HepG2 (cell line): ENCODE data around the gene PSMB10. TPM values are rescaled to one million over a fixed set of nuclear protein-coding genes. Genes with fewer than 3 reads are reported as not detected.
A peak's percentile ranks its signal among the peaks of the same experiment; 100 is the strongest.

Experiments used
- ATAC-seq: fragments of 200-7000 bp; cut with Tn5 transposase; 3 replicates; pipeline ENCODE4 v1.9.1; 2020; ENCODE audit warnings: mild to moderate bottlenecking, moderate library complexity
- BruUV-seq: library from RNA; stranded (reverse); fragments of 400-500 nt; replicated peaks from 2 replicates; lab custom pipeline; 2021; lab: Mats Ljungman, UMichigan
- CTCF ChIA-PET: fragments of 300-600 bp; formaldehyde crosslinking; extraction: SDS; loops from one replicate; lab custom pipeline; 2021; ENCODE audit warnings: low total read pairs, inconsistent platforms, low intra/inter-chr PET ratio; lab: Yijun Ruan, JAX
- POLR2A ChIA-PET: fragments of 350-600 bp; sonication (Branson Sonifier 250); formaldehyde crosslinking; loops from one replicate; lab custom pipeline; 2020; ENCODE audit warnings: antibody characterized with exemption, inconsistent platforms; lab: Yijun Ruan, JAX
- DNase-seq: peaks from one replicate; pipeline ENCODE4 v3.0.0-alpha.2; 2015; ENCODE audit warnings: low spot score
- FAIRE-seq: peaks from 3 replicates; lab custom pipeline; 2011; peaks lifted over from hg19 to GRCh38; lab: Jason Lieb, UNC
- H2AFZ ChIP-seq: one replicate; pipeline ENCODE4 v1.6.1; 2011; ENCODE audit warnings: low read length, inconsistent platforms
- H3K27ac ChIP-seq: fragments of 300-600 bp; 3 replicates; pipeline ENCODE4 v1.8.0; 2011; ENCODE audit warnings: mixed run types, mild to moderate bottlenecking, mixed read lengths, low read length, inconsistent platforms; ENCODE audit not compliant: insufficient read depth; ENCODE audit errors: extremely low read length
- H3K27me3 ChIP-seq, 2 experiments: fragments of 200-600 bp in 1 of 2; 2 replicates in 1 of 2; 3 replicates in 1 of 2; pipeline versions ENCODE4 v1.6.0 to v1.8.0; 2011; ENCODE audit warnings: low read length in 2 of 2, mild to moderate bottlenecking in 2 of 2, moderate library complexity in 2 of 2, inconsistent platforms in 1 of 2; ENCODE audit not compliant: insufficient read depth in 2 of 2, control insufficient read depth in 1 of 2
- H3K36me3 ChIP-seq, 2 experiments: fragments of 200-600 bp in 1 of 2; replicated peaks in 1 of 2; 2 replicates in 1 of 2; 3 replicates in 1 of 2; pipeline versions ENCODE4 v1.5.1 to v1.8.0; 2011; ENCODE audit warnings: low read length in 2 of 2, inconsistent platforms in 1 of 2; ENCODE audit not compliant: insufficient read depth in 2 of 2, control insufficient read depth in 1 of 2
- H3K4me1 ChIP-seq: 2 replicates; pipeline ENCODE4 v1.5.1; 2012; ENCODE audit warnings: low read length, inconsistent platforms; ENCODE audit not compliant: insufficient read depth
- H3K4me2 ChIP-seq: 2 replicates; pipeline ENCODE4 v1.6.0; 2011; ENCODE audit warnings: low read depth, low read length, inconsistent platforms
- H3K4me3 ChIP-seq, 3 experiments: fragments of 200-600 bp in 1 of 3; sonication (generic), shearing (Covaris generic) in 1 of 3; replicated peaks in 1 of 3; 2 replicates each; pipeline ENCODE4 v1.5.1; 2011 to 2016; ENCODE audit warnings: low read length in 3 of 3, inconsistent platforms in 2 of 3, low read depth in 2 of 3, mild to moderate bottlenecking in 2 of 3, control low read depth in 1 of 3, mixed read lengths in 1 of 3; ENCODE audit not compliant: insufficient read depth in 1 of 3
- H3K79me2 ChIP-seq: one replicate; pipeline ENCODE4 v1.6.1; 2011; ENCODE audit warnings: low read length, inconsistent platforms; ENCODE audit not compliant: insufficient read depth
- H3K9ac ChIP-seq: 2 replicates; pipeline ENCODE4 v1.6.0; 2011; ENCODE audit warnings: mild to moderate bottlenecking, low read depth, low read length, inconsistent platforms; ENCODE audit not compliant: insufficient read depth
- H3K9me3 ChIP-seq: 2 replicates; pipeline ENCODE4 v1.5.1; 2012; ENCODE audit warnings: mild to moderate bottlenecking, low read length
- H4K20me1 ChIP-seq: 2 replicates; pipeline ENCODE4 v1.6.0; 2011; ENCODE audit warnings: inconsistent platforms, mild to moderate bottlenecking, low read length, moderate library complexity; ENCODE audit not compliant: insufficient read depth
- BRD4 ChIP-seq: sonication (generic); formaldehyde crosslinking; IDR thresholded peaks from 2 replicates; pipeline ENCODE4 v1.4.0; 2020; ENCODE audit warnings: missing genetic modification reagents
- EP300 ChIP-seq, 3 experiments: sonication (generic) in 1 of 3; formaldehyde crosslinking in 1 of 3; IDR thresholded peaks; 2 replicates each; pipeline versions ENCODE4 v1.5.1 to v1.6.1; 2011 to 2020; ENCODE audit warnings: low read depth in 2 of 3, low read length in 2 of 3, borderline replicate concordance in 1 of 3, improper control_type of control experiment in 1 of 3, mild to moderate bottlenecking in 1 of 3, missing genetic modification reagents in 1 of 3, moderate library complexity in 1 of 3
- KDM2A ChIP-seq: sonication (generic); formaldehyde crosslinking; IDR thresholded peaks from 2 replicates; pipeline ENCODE4 v1.4.0; 2020; ENCODE audit warnings: low read depth, missing genetic modification reagents, borderline replicate concordance
- RARA ChIP-seq: IDR thresholded peaks from 2 replicates; pipeline ENCODE4 v1.6.1; 2016; ENCODE audit warnings: missing genetic modification reagents, missing compliant biosample characterization
- RERE ChIP-seq: IDR thresholded peaks from 2 replicates; pipeline ENCODE4 v1.6.1; 2016; ENCODE audit warnings: low read depth, missing genetic modification reagents, missing compliant biosample characterization
- STAT6 ChIP-seq: sonication (generic); formaldehyde crosslinking; IDR thresholded peaks from 2 replicates; pipeline ENCODE4 v1.4.0; 2020; ENCODE audit warnings: missing genetic modification reagents, mild to moderate bottlenecking, borderline replicate concordance
- THAP8 ChIP-seq: sonication (generic); formaldehyde crosslinking; IDR thresholded peaks from 2 replicates; pipeline ENCODE4 v1.5.1; 2020; ENCODE audit warnings: missing genetic modification reagents, mild to moderate bottlenecking, borderline replicate concordance
- ZBTB38 ChIP-seq: sonication (generic); formaldehyde crosslinking; IDR thresholded peaks from 2 replicates; pipeline ENCODE4 v1.5.1; 2020; ENCODE audit warnings: mild to moderate bottlenecking, missing genetic modification reagents
- ZNF432 ChIP-seq: sonication (generic); formaldehyde crosslinking; IDR thresholded peaks from 2 replicates; pipeline ENCODE4 v1.5.0; 2020; ENCODE audit warnings: missing genetic modification reagents, mild to moderate bottlenecking, borderline replicate concordance
- WGBS: methylation state at CpG from one replicate; pipeline ENCODE4 v1.1.6; 2017; ENCODE audit warnings: low lambda C conversion rate; 5-methylcytosine and 5-hydroxymethylcytosine counted together
- in situ Hi-C: cut with HindIII; loops from 2 replicates; pipeline ENCODE4 v1.10.0; 2017; ENCODE audit warnings: low pct_unique_long_range_greater_than_20kb; ENCODE audit not compliant: extremely low pct_ligation_motif_present
- intact Hi-C: fragments of 100-400 bp; cut with micrococcal nuclease; formaldehyde crosslinking; loops from one replicate; pipeline ENCODE4 v1.10.0; 2022; ENCODE audit not compliant: unreplicated experiment
- polyA plus RNA-seq, 8 experiments: library from polyadenylated mRNA; depleted of rRNA in 3 of 8; stranded (reverse) in 7 of 8; unstranded in 1 of 8; fragments of >200 nt; fragmentation: Illumina TruSeq in 4 of 8; extraction: Trizol in 4 of 8; gene quantifications; 2 replicates each; pipeline versions ENCODE4 v1.2.1 to v1.2.3, GENCODE V29; 2011 to 2016; ENCODE audit warnings: low read depth in 4 of 8, missing spikeins in 1 of 8, mixed read lengths in 1 of 8; ENCODE audit not compliant: insufficient read depth in 1 of 8
- total RNA-seq, 5 experiments: library from RNA; depleted of rRNA; stranded (reverse); fragments of >200 nt; fragmentation: Illumina TruSeq; extraction: Trizol; gene quantifications; 2 replicates each; pipeline ENCODE4 v1.2.3, GENCODE V29; 2016; ENCODE audit warnings: low read depth in 1 of 5

The PSMB10 gene
- total and polyA plus RNA-seq, 2 of the 13 experiments (the other 11 are each of a cell fraction or from before 2014, with no cell fraction given), result 12.7 to 65.9 TPM

- no peak for TF ChIP-seq STAT6 (CRISPR knock-in tag)
- TF ChIP-seq, all 625 proteins: peak for 9
These were observed 8.8 kb upstream of the PSMB10 start (continued) for GRCh38 chr16:67945392-67945933.

GRCh38 chr16:67944690-67945391, 8.2 kb upstream of the PSMB10 start:
- no peak for DNase-seq
- H3K9me3 ChIP-seq, result no peaks in the 10 kb centered on the region
- 98% methylated on average over 18 of the region's 24 CpGs for WGBS
- ChIA-PET CTCF (no interaction called here), POLR2A (interaction anchor here (1.0 to 13.6 kb wide), 10 partner anchors 10 to 382 kb away, joined by 3 to 226 read pairs (median 4); partner anchors contain the start of genes NUTF2, PSKH1 and SLC12A4)
- H4K20me1 ChIP-seq, result peaks cover 17% of the 10 kb centered on the region; the same call in 1 of the 2 replicates
- no peak for ATAC-seq
- H3K27me3 ChIP-seq, result no peaks in the 10 kb centered on the region
- peak overlapping the region; percentile 85 for H3K27ac ChIP-seq
- no TSS peak for BruUV-seq
- peak overlapping the region in 1 of 3 experiments; percentile 65; a peak in 1 of 6 replicates for H3K4me3 ChIP-seq
- no peak for FAIRE-seq
- peak overlapping the region; percentile 72 for H3K4me2 ChIP-seq
- H3K36me3 ChIP-seq, result peaks cover 42 to 63% of the 10 kb centered on the region in 2 experiments
- no peaks in the 10 kb centered on the region for H3K79me2 ChIP-seq
- peak overlapping the region; percentile 61; the same call in 1 of the 2 replicates for H3K9ac ChIP-seq
- H3K4me1 ChIP-seq, result peaks cover 52% of the 10 kb centered on the region
- H2AFZ ChIP-seq, result no peak overlapping the region
- in situ Hi-C loops (loop anchor here (5.0 kb wide), 1 partner anchor 97 kb away; no protein-coding TSS in a partner anchor), intact Hi-C loops (no loop called here)
- TF ChIP-seq ZBTB38 (CRISPR knock-in tag) (peak; percentile 48), ZNF432 (CRISPR knock-in tag) (0 out of 2 replicates have a peak, but pooled peaks have one; percentile 10), THAP8 (no peak), EP300 (IDR thresholded peaks at IDR 0.05; ENCODE audit: low read depth in 2 of 2, low read length in 2 of 2) (no peak), EP300 (CRISPR knock-in tag; IDR thresholded peaks at IDR 0.05; ENCODE audit: borderline replicate concordance) (no peak), RARA (CRISPR knock-in tag) (no peak), BRD4 (CRISPR knock-in tag) (0 out of 2 replicates have a peak, but pooled peaks have one; percentile 25), KDM2A (CRISPR knock-in tag) (no peak), RERE (CRISPR knock-in tag) (no peak)
